GM19324 (cell line): Measurements from ENCODE around the gene DRG2.

Experiments used
- ATAC-seq: cut with Tn5 transposase; IDR thresholded peaks from one replicate; pipeline ENCODE4 v1.9.1; 2021; ENCODE audit warnings: mild to moderate bottlenecking, moderate library complexity; ENCODE audit not compliant: unreplicated experiment, low FRiP score

The DRG2 gene

GRCh38 chr17:18140648-18141047 is 52.9 kb downstream of the DRG2 start:
- ATAC-seq, result no peak

- ATAC-seq, result no peak
These were observed 53.6 kb downstream of the DRG2 start for GRCh38 chr17:18141210-18141803.

GRCh38 chr17:18142417-18142816 is 54.7 kb downstream of the DRG2 start:
- no peak for ATAC-seq

GRCh38 chr17:18143044-18143936 is 55.5 kb downstream of the DRG2 start:
- ATAC-seq, result no peak

GRCh38 chr17:18144261-18144660 is 56.5 kb downstream of the DRG2 start:
- ATAC-seq, result no peak

GRCh38 chr17:18144855-18145254 is 57.1 kb downstream of the DRG2 start:
- ATAC-seq, result no peak

GRCh38 chr17:18145811-18146210 is 58.1 kb downstream of the DRG2 start:
- no peak for ATAC-seq

GRCh38 chr17:18146259-18146658 is 58.5 kb downstream of the DRG2 start:
- ATAC-seq, result no peak

GRCh38 chr17:18146980-18147379 is 59.2 kb downstream of the DRG2 start:
- no peak for ATAC-seq

- ATAC-seq, result no peak
These were observed 60.8 kb downstream of the DRG2 start for GRCh38 chr17:18148586-18148985.

GRCh38 chr17:18151290-18151689 is 63.5 kb downstream of the DRG2 start:
- no peak for ATAC-seq

GRCh38 chr17:18155179-18155578 is 67.4 kb downstream of the DRG2 start:
- ATAC-seq, result no peak

GRCh38 chr17:18156171-18156975 is 68.6 kb downstream of the DRG2 start:
- no peak for ATAC-seq

- no peak for ATAC-seq
These were observed 69.2 kb downstream of the DRG2 start for GRCh38 chr17:18156976-18157280.
